Activated B cell treated with CpG ODN at 0.5 μM for 24 hours (primary cell): ENCODE data around the gene ZNF85. TPM values are rescaled to one million over a fixed set of nuclear protein-coding genes. Genes with fewer than 3 reads are reported as not detected.
"Not testable (repeated sequence)": the region's sequence is repeated elsewhere in the genome, so short reads cannot be mapped to it uniquely, and the experiment has no call there.

Source experiments
- ATAC-seq: fragments of 200-7000 bp; cut with Tn5 transposase; one replicate; pipeline ENCODE4 v1.10.0; 2021; ENCODE audit warnings: low read depth, mild to moderate bottlenecking, moderate library complexity
- CTCF ChIA-PET: fragments of 350-600 bp; sonication (Branson Sonifier 250); formaldehyde crosslinking; loops from one replicate; lab custom pipeline; 2021; ENCODE audit warnings: antibody characterized with exemption; lab: Charles Lee
- POLR2A ChIA-PET: fragments of 350-600 bp; sonication (Branson Sonifier 250); formaldehyde crosslinking; loops from one replicate; lab custom pipeline; 2021; ENCODE audit warnings: antibody characterized with exemption; lab: Charles Lee
- DNase-seq: peaks from one replicate; pipeline ENCODE4 v3.0.0; 2022
- H3K27ac Mint-ChIP-seq: one replicate; pipeline ENCODE4 v1.8.0; 2020; ENCODE audit warnings: mixed read lengths
- H3K27me3 Mint-ChIP-seq: one replicate; pipeline ENCODE4 v1.8.0; 2021; ENCODE audit warnings: mixed read lengths
- H3K36me3 Mint-ChIP-seq: one replicate; pipeline ENCODE4 v1.8.0; 2021; ENCODE audit warnings: low read depth, mixed read lengths
- H3K4me1 Mint-ChIP-seq: one replicate; pipeline ENCODE4 v1.8.0; 2021; ENCODE audit warnings: mixed read lengths
- H3K4me3 Mint-ChIP-seq: one replicate; pipeline ENCODE4 v1.8.0; 2020; ENCODE audit warnings: mild to moderate bottlenecking, mixed read lengths
- H3K9me3 Mint-ChIP-seq: one replicate; pipeline ENCODE4 v1.8.0; 2020; ENCODE audit warnings: mixed read lengths
- intact Hi-C: fragments of 100-400 bp; cut with micrococcal nuclease; formaldehyde crosslinking; loops from one replicate; pipeline ENCODE4 v1.15.1; 2024
- total RNA-seq: library from RNA; stranded (reverse); gene quantifications from 2 replicates; pipeline ENCODE4 v1.2.3, GENCODE V29; 2022
- TF ChIP-seq, protein P1 (sequence below): fragments of 200-600 bp; IDR thresholded peaks from one replicate; pipeline ENCODE4 v1.8.0; 2022; ENCODE audit warnings: antibody characterized with exemption, mild to moderate bottlenecking

ZNF85 gene
- total RNA-seq, 1 donor from 2014 or later = 18.1 TPM

DNA sequence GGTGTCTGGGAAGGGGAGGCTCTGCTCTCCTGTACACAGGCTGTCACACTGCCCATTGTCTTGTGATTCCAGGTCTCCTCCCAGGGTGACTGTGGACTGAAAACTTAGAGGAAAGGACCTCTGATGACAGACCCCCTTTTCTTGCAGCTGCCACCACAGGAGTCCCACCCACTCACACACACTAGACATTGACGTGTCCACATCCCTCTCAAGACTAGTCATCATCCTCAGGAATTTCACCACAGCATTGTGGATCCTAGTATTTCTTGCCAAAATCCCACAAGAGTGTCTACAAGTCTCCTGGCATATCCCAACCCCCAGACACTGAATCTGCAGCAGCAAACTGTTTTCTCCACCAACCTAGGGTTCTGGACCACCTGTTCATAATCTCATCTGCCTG, 5.3 kb downstream of the ZNF85 start:
- ChIA-PET POLR2A (no interaction called here), CTCF (no interaction called here)
- intact Hi-C loops = loop anchor here (10.0 kb wide), 3 partner anchors 154 to 836 kb away; partner anchors contain the start of genes ZNF100 and ZNF66
- Mint-ChIP-seq H3K9me3 (no peaks in the 10 kb centered on the region), H3K4me3 (no peak overlapping the region), H3K27me3 (no peaks in the 10 kb centered on the region), H3K36me3 (peaks cover 15% of the 10 kb centered on the region), H3K27ac (no peak overlapping the region), H3K4me1 (peaks cover 10% of the 10 kb centered on the region)
- TF ChIP-seq, protein P1, sequence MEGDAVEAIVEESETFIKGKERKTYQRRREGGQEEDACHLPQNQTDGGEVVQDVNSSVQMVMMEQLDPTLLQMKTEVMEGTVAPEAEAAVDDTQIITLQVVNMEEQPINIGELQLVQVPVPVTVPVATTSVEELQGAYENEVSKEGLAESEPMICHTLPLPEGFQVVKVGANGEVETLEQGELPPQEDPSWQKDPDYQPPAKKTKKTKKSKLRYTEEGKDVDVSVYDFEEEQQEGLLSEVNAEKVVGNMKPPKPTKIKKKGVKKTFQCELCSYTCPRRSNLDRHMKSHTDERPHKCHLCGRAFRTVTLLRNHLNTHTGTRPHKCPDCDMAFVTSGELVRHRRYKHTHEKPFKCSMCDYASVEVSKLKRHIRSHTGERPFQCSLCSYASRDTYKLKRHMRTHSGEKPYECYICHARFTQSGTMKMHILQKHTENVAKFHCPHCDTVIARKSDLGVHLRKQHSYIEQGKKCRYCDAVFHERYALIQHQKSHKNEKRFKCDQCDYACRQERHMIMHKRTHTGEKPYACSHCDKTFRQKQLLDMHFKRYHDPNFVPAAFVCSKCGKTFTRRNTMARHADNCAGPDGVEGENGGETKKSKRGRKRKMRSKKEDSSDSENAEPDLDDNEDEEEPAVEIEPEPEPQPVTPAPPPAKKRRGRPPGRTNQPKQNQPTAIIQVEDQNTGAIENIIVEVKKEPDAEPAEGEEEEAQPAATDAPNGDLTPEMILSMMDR = no peak
- ATAC-seq = no peak
- no peak for DNase-seq

DNA sequence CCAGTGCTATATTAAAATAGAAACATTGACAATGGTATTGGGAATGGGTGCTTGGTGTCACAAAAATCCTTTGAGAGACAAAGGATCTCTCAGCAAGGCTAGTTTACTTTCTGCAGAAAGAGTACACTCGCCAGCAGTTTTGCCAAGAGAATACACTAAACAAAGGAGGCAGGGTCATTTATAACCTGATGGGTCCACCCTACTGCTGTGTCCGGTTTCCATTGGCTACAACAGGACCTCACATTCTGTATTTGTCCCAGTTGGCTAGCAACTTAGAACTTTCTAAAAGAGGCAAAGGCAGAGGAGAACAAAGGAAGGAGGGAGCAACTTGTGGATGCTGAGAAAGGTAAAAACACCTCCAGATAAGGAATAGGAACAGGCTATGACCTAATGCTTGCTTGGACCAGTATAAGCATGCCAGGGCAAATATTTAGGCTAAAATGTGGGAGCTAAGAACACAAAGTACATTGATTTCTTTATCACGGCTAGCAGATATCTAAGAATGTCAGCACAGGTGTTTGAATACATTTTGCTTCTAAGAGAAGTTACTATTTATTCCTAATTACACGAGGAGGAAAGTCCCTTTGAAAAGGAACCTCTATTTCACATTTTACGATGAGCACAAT, 13.4 kb downstream of the ZNF85 start:
- DNase-seq, intact Hi-C loops, POLR2A ChIA-PET, CTCF ChIA-PET, H3K9me3 Mint-ChIP-seq, H3K4me1 Mint-ChIP-seq, ATAC-seq, H3K27ac Mint-ChIP-seq, H3K27me3 Mint-ChIP-seq, H3K4me3 Mint-ChIP-seq: not testable (repeated sequence)
- H3K36me3 Mint-ChIP-seq = peaks cover 59% of the 10 kb centered on the region

DNA sequence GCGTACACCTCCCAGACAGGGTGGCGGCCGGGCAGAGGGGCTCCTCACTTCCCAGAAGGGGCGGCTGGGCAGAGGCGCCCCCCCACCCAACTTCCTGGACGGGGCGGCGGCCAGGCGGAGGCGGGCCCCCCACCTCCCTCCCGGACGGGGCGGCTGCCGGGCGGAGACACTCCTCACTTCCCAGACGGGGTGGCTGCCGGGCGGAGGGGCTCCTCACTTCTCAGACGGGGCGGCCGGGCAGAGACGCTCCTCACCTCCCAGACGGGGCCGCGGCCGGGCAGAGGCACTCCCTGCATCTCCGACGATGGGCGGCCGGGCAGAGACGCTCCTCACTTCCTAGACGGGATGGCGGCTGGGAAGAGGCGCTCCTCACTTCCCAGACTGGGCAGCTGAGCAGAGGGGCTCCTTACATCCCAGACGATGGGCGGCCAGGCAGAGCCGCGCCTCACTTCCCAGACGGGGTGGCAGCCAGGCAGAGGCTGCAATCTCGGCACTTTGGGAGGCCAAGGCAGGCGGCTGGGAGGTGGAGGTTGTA, 29.6 kb downstream of the ZNF85 start:
- POLR2A ChIA-PET, H3K27ac Mint-ChIP-seq, CTCF ChIA-PET, DNase-seq, H3K4me3 Mint-ChIP-seq, ATAC-seq, intact Hi-C loops, H3K4me1 Mint-ChIP-seq, H3K27me3 Mint-ChIP-seq: not testable (repeated sequence)
- peaks cover 17% of the 10 kb centered on the region for H3K9me3 Mint-ChIP-seq
- peaks cover 29% of the 10 kb centered on the region for H3K36me3 Mint-ChIP-seq

- TF ChIP-seq, protein P1 = no peak
- Mint-ChIP-seq H3K36me3 (no peaks in the 10 kb centered on the region), H3K4me3 (no peak overlapping the region), H3K27ac (no peak overlapping the region), H3K27me3 (no peaks in the 10 kb centered on the region), H3K9me3 (peaks cover 15% of the 10 kb centered on the region), H3K4me1 (peaks cover 21% of the 10 kb centered on the region)
- CTCF ChIA-PET = no interaction called here
- ATAC-seq (no peak), DNase-seq (no peak)
- POLR2A ChIA-PET = interaction anchor here (1.0 kb wide), 1 partner anchor 41 kb away, joined by 3 read pairs; the partner anchor contains the start of gene ZNF85
- intact Hi-C loops = no loop called here
These were observed 41.7 kb downstream of the ZNF85 start for GRCh38 chr19:20964798-20965197.

GRCh38 chr19:20968092-20968491, 45.0 kb downstream of the ZNF85 start:
- peaks cover 19% of the 10 kb centered on the region for H3K4me1 Mint-ChIP-seq
- ChIA-PET CTCF (no interaction called here), POLR2A (no interaction called here)
- H3K36me3 Mint-ChIP-seq = no peaks in the 10 kb centered on the region
- ATAC-seq (no peak), DNase-seq (no peak)
- intact Hi-C loops = no loop called here
- no peak overlapping the region for H3K4me3 Mint-ChIP-seq
- peaks cover 6% of the 10 kb centered on the region for H3K9me3 Mint-ChIP-seq
- H3K27me3 Mint-ChIP-seq = no peaks in the 10 kb centered on the region
- TF ChIP-seq, protein P1 = no peak
- no peak overlapping the region for H3K27ac Mint-ChIP-seq

- H3K4me1 Mint-ChIP-seq = peaks cover 19% of the 10 kb centered on the region
- no peak overlapping the region for H3K4me3 Mint-ChIP-seq
- no peak overlapping the region for H3K27ac Mint-ChIP-seq
- intact Hi-C loops = no loop called here
- ChIA-PET POLR2A (no interaction called here), CTCF (no interaction called here)
- no peaks in the 10 kb centered on the region for H3K27me3 Mint-ChIP-seq
- ATAC-seq (no peak), DNase-seq (no peak)
- H3K9me3 Mint-ChIP-seq = no peaks in the 10 kb centered on the region
- TF ChIP-seq, protein P1 = no peak
- H3K36me3 Mint-ChIP-seq = no peaks in the 10 kb centered on the region
These were observed 46.4 kb downstream of the ZNF85 start for GRCh38 chr19:20969498-20969897.
